ENCODE results near the gene TEX101.

Gene TEX101

GRCh38 chr19:43408043-43408442, 6.6 kb upstream of the TEX101 start:
- DNase-seq (ENCODE audit: low read depth) = no peak
- no peak for TF ChIP-seq CTCF (IDR thresholded peaks at IDR 0.05; ENCODE audit: control insufficient read depth, insufficient read depth, low read depth, low read length, missing control alignments)

GRCh38 chr19:43409415-43409814, 5.3 kb upstream of the TEX101 start:
- H3K4me3 ChIP-seq (ENCODE audit: control insufficient read depth, low read depth, low read length) = no peak overlapping the region
- no peak for DNase-seq (ENCODE audit: low read depth)
- TF ChIP-seq CTCF (IDR thresholded peaks at IDR 0.05; ENCODE audit: control insufficient read depth, insufficient read depth, low read depth, low read length, missing control alignments) = no peak

More at GRCh38 chr19:43408043-43408442, 6.6 kb upstream of the TEX101 start:
- H3K4me3 ChIP-seq (ENCODE audit: control insufficient read depth, low read depth, low read length) = no peak overlapping the region

GRCh38 chr19:43412441-43412840, 2.2 kb upstream of the TEX101 start:
- no peak for TF ChIP-seq CTCF (IDR thresholded peaks at IDR 0.05; ENCODE audit: control insufficient read depth, insufficient read depth, low read depth, low read length, missing control alignments)
- DNase-seq (ENCODE audit: low read depth) = no peak
- no peak overlapping the region for H3K4me3 ChIP-seq (ENCODE audit: control insufficient read depth, low read depth, low read length)

- H3K4me3 ChIP-seq (ENCODE audit: control insufficient read depth, low read depth, low read length) = no peak overlapping the region
- TF ChIP-seq CTCF (IDR thresholded peaks at IDR 0.05; ENCODE audit: control insufficient read depth, insufficient read depth, low read depth, low read length, missing control alignments) = no peak
- no peak for DNase-seq (ENCODE audit: low read depth)
Measured at GRCh38 chr19:43416951-43417623, 2.4 kb downstream of the TEX101 start.

GRCh38 chr19:43420954-43421353, 6.3 kb downstream of the TEX101 start:
- DNase-seq (ENCODE audit: low read depth) = no peak
- TF ChIP-seq CTCF (IDR thresholded peaks at IDR 0.05; ENCODE audit: control insufficient read depth, insufficient read depth, low read depth, low read length, missing control alignments) = no peak
- no peak overlapping the region for H3K4me3 ChIP-seq (ENCODE audit: control insufficient read depth, low read depth, low read length)

GRCh38 chr19:43422000-43422688, 7.5 kb downstream of the TEX101 start:
- TF ChIP-seq CTCF (IDR thresholded peaks at IDR 0.05; ENCODE audit: control insufficient read depth, insufficient read depth, low read depth, low read length, missing control alignments) = no peak
- no peak for DNase-seq (ENCODE audit: low read depth)
- no peak overlapping the region for H3K4me3 ChIP-seq (ENCODE audit: control insufficient read depth, low read depth, low read length)

Data from AG09309 (cell line).